SK-N-MC (cell line): ENCODE results near the gene NDFIP1.
"Not testable (repeated sequence)": the region's sequence is repeated elsewhere in the genome, so short reads cannot be mapped to it uniquely, and the experiment has no call there.

Experiments used
- DNase-seq: peaks from one replicate; pipeline ENCODE4 v3.0.0-alpha.2; 2011; ENCODE audit warnings: low read depth, low spot score
- H3K27ac ChIP-seq: fragments of 200-600 bp; sonication (generic); 2 replicates; pipeline ENCODE4 v1.5.1; 2016; ENCODE audit warnings: mixed run types
- H3K36me3 ChIP-seq: fragments of 200-600 bp; sonication (generic); 2 replicates; pipeline ENCODE4 v1.6.1; 2017; ENCODE audit warnings: antibody characterized with exemption, low read length, mixed read lengths; ENCODE audit not compliant: insufficient read depth
- H3K4me3 ChIP-seq: fragments of 200-600 bp; sonication (generic); 2 replicates; pipeline ENCODE4 v1.5.1; 2016
- H3K9ac ChIP-seq: fragments of 200-600 bp; sonication (generic); 2 replicates; pipeline ENCODE4 v1.8.0; 2017; ENCODE audit warnings: mixed run types, mixed read lengths; ENCODE audit not compliant: insufficient read length
- H3K9me3 ChIP-seq: fragments of 200-600 bp; sonication (generic); 2 replicates; pipeline ENCODE4 v1.6.1; 2017; ENCODE audit warnings: low read depth, mild to moderate bottlenecking, antibody characterized with exemption, low read length, moderate library complexity, mixed read lengths
- EZH2 ChIP-seq: fragments of 200-600 bp; sonication (generic); IDR thresholded peaks from one replicate; pipeline ENCODE4 v1.6.1; 2017; ENCODE audit warnings: antibody characterized with exemption
- FOXP2 ChIP-seq: optimal IDR thresholded peaks from 2 replicates; pipeline ENCODE3; 2011; ENCODE audit warnings: mild to moderate bottlenecking, moderate library complexity; ENCODE audit not compliant: insufficient read depth; ENCODE audit errors: extremely low read length, control extremely low read depth
- POLR2AphosphoS5 ChIP-seq: IDR thresholded peaks from 2 replicates; pipeline ENCODE4 v1.6.1; 2012; ENCODE audit warnings: mild to moderate bottlenecking, low read depth, low read length, borderline replicate concordance

The NDFIP1 gene

GRCh38 chr5:142151436-142152383, 43.1 kb downstream of the NDFIP1 start:
- H3K4me3 ChIP-seq = no peak overlapping the region
- peaks cover 15% of the 10 kb centered on the region for H3K36me3 ChIP-seq
- H3K9me3 ChIP-seq = no peaks in the 10 kb centered on the region
- peak; percentile 89 for DNase-seq
- H3K9ac ChIP-seq = no peak overlapping the region
- no peak overlapping the region; the same call in 1 of the 2 replicates for H3K27ac ChIP-seq
- TF ChIP-seq POLR2AphosphoS5 (no peak), FOXP2 (no peak), EZH2 (no peak)

- peak; percentile 57 for DNase-seq
- peaks cover 8% of the 10 kb centered on the region for H3K36me3 ChIP-seq
- H3K9ac ChIP-seq = peak overlapping the region; percentile 4
- peak overlapping the region; percentile 44 for H3K4me3 ChIP-seq
- TF ChIP-seq POLR2AphosphoS5 = no peak
- no peak for TF ChIP-seq EZH2
- TF ChIP-seq FOXP2 = no peak
- peak overlapping the region; percentile 55 for H3K27ac ChIP-seq
- H3K9me3 ChIP-seq = no peaks in the 10 kb centered on the region
Measured at GRCh38 chr5:142152384-142152732, 43.8 kb downstream of the NDFIP1 start.

- Histone ChIP-seq H3K9ac (peak overlapping the region; percentile 50), H3K4me3 (no peak overlapping the region), H3K9me3 (no peaks in the 10 kb centered on the region), H3K36me3 (peaks cover 3% of the 10 kb centered on the region; the same call in 1 of the 2 replicates), H3K27ac (peak overlapping the region; percentile 55)
- no peak for DNase-seq
- TF ChIP-seq FOXP2 (no peak), EZH2 (no peak), POLR2AphosphoS5 (no peak)
Measured at GRCh38 chr5:142153674-142154448, 45.3 kb downstream of the NDFIP1 start.

- DNase-seq, H3K27ac ChIP-seq, H3K9me3 ChIP-seq, H3K9ac ChIP-seq, H3K4me3 ChIP-seq, H3K36me3 ChIP-seq: not testable (repeated sequence)
Measured at GRCh38 chr5:142154449-142154841, 45.9 kb downstream of the NDFIP1 start.

GRCh38 chr5:142156839-142157463, 48.4 kb downstream of the NDFIP1 start:
- Histone ChIP-seq H3K4me3 (no peak overlapping the region), H3K9me3 (no peaks in the 10 kb centered on the region), H3K36me3 (peaks cover 3% of the 10 kb centered on the region; the same call in 1 of the 2 replicates), H3K27ac (0 out of 2 replicates have a peak overlapping the region, but pooled peaks have one; percentile 19), H3K9ac (no peak overlapping the region)
- DNase-seq = no peak
- TF ChIP-seq FOXP2 = no peak
- no peak for TF ChIP-seq POLR2AphosphoS5
- no peak for TF ChIP-seq EZH2

GRCh38 chr5:142159354-142159753, 50.8 kb downstream of the NDFIP1 start:
- Histone ChIP-seq H3K36me3 (no peaks in the 10 kb centered on the region), H3K27ac (no peak overlapping the region), H3K9ac (no peak overlapping the region), H3K9me3 (no peaks in the 10 kb centered on the region), H3K4me3 (no peak overlapping the region)
- no peak for DNase-seq
- no peak for TF ChIP-seq POLR2AphosphoS5
- TF ChIP-seq EZH2 = no peak
- no peak for TF ChIP-seq FOXP2

- Histone ChIP-seq H3K9me3 (no peaks in the 10 kb centered on the region), H3K36me3 (no peaks in the 10 kb centered on the region), H3K9ac (no peak overlapping the region), H3K4me3 (no peak overlapping the region), H3K27ac (no peak overlapping the region)
- DNase-seq = no peak
- TF ChIP-seq POLR2AphosphoS5 = no peak
- TF ChIP-seq FOXP2 = no peak
- TF ChIP-seq EZH2 = no peak
Measured at GRCh38 chr5:142164315-142164714, 55.7 kb downstream of the NDFIP1 start.

GRCh38 chr5:142166754-142167153, 58.2 kb downstream of the NDFIP1 start:
- H3K36me3 ChIP-seq = no peaks in the 10 kb centered on the region
- H3K9me3 ChIP-seq = no peaks in the 10 kb centered on the region
- TF ChIP-seq EZH2 (no peak), POLR2AphosphoS5 (no peak), FOXP2 (no peak)
- H3K4me3 ChIP-seq = no peak overlapping the region
- H3K27ac ChIP-seq = no peak overlapping the region
- no peak overlapping the region for H3K9ac ChIP-seq
- DNase-seq = no peak
